AG04449 (cell line): ENCODE data around the gene ZCCHC14.

Source experiments
- CTCF ChIA-PET: fragments of 350-600 bp; formaldehyde crosslinking; extraction: SDS; loops from one replicate; lab custom pipeline; 2021; ENCODE audit warnings: antibody characterized with exemption; lab: Yijun Ruan, JAX
- POLR2A ChIA-PET: fragments of 400-600, 350-600 bp; formaldehyde crosslinking; extraction: SDS; loops from one replicate; lab custom pipeline; 2020; ENCODE audit warnings: antibody characterized with exemption, inconsistent platforms; lab: Yijun Ruan, JAX
- DNase-seq: peaks from one replicate; pipeline ENCODE4 v3.0.0-alpha.2; 2010; ENCODE audit warnings: low read depth, low spot score
- H3K4me3 ChIP-seq: 2 replicates; pipeline ENCODE4 v1.5.1; 2011; ENCODE audit warnings: low read depth, mild to moderate bottlenecking, control low read depth, low read length
- TF ChIP-seq, protein P1 (sequence below): IDR thresholded peaks from one replicate; pipeline ENCODE4 v1.5.1; 2011; ENCODE audit warnings: mild to moderate bottlenecking, moderate library complexity, low read length, control low read depth, inconsistent platforms; ENCODE audit not compliant: insufficient read depth; ENCODE audit errors: missing control alignments

ZCCHC14 gene

DNA sequence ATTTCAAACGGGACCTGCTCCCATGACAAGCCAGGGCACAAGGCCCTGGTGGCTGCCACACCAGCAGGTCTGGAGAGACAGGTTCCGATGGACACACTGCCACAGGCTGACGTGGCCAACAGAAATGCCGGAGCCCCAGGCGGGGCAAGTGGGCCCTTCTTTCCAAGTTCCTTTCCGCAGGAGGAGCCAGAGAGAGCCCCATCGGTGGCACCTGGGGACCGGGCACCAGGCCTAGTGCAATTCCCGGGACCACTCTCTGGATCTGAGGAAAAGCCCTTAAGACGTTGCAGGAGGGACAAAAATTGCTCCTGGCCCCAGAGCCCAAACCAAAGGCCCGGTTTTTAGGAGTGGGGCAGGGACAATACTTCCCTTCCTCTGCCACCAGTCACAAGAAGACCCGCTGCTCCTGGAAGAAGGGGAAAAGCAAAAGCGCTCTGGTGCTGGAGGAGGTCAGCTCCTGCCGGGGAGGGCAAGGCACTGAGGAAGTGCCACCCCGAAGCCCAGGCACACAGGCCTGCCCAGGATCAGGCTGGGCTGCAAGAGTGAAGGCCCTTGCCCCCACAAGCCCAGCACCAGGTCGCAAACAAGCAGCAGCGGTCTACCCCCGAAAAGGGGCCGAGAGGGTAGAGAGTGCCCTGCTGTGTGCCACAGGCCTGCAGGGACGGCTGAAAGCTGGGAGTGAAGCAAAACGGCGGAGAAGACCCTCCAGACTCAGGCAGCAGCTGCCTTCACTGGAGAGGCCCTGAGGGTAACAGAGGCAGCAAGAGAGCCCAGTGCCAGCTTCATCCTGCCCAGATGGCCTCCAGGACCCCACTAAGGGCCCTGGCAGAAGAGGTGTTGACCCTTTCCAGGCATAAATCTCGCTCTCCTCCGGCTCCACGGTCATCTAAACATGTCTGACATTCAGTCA, 71.6 kb downstream of the ZCCHC14 start:
- TF ChIP-seq, protein P1, sequence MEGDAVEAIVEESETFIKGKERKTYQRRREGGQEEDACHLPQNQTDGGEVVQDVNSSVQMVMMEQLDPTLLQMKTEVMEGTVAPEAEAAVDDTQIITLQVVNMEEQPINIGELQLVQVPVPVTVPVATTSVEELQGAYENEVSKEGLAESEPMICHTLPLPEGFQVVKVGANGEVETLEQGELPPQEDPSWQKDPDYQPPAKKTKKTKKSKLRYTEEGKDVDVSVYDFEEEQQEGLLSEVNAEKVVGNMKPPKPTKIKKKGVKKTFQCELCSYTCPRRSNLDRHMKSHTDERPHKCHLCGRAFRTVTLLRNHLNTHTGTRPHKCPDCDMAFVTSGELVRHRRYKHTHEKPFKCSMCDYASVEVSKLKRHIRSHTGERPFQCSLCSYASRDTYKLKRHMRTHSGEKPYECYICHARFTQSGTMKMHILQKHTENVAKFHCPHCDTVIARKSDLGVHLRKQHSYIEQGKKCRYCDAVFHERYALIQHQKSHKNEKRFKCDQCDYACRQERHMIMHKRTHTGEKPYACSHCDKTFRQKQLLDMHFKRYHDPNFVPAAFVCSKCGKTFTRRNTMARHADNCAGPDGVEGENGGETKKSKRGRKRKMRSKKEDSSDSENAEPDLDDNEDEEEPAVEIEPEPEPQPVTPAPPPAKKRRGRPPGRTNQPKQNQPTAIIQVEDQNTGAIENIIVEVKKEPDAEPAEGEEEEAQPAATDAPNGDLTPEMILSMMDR, result no peak
- ChIA-PET POLR2A (no interaction called here), CTCF (interaction anchor here (1.8 to 10.3 kb wide), 3 partner anchors 12 to 215 kb away, joined by 4 to 222 read pairs (median 6); no protein-coding TSS in a partner anchor)
- H3K4me3 ChIP-seq, result no peak overlapping the region
- DNase-seq, result no peak

DNA sequence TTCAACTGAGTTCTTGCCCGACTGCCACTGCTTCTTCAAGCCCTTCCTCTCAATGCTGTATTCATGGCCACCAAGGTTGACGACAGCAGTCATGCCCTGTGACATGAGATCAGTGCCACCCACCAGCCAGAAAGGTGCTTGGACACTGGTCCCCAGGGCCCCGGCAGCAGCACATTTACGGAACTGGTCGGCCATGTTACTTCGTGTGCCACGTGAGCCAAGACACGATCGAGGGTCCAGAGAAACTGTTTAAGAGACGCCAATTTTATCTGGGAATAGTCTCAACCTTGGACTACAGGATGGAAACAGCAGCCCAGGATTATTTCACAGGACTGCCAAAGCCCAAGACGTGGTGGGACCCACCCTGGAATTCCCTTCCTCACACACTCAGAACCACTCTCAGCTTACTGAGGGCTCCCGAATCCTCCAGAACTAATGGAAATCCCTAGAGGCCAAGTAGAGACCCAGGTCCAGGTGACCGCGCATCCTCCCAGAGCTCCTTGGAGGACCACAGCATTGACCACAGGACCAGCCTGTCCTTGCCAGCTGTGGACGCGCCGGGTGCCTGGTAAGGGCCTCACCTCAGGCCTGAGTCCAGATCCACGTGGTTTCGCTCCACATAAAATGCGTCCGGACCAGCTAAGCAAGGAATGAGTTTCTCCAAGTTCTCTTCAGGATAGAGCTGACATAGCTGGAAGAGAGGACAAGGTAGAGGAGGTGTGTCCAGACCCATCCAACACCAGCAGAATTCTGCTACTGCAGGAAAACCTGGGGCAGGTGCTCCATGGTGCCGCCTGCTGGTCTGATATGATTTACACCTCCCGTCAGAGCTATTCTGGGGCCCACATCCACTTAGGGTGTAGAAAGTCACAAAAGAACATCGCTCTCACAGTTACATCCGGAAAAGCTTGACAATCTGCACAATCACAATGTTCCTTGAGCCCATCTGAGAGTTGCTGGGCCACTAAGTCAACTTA, 72.5 kb downstream of the ZCCHC14 start:
- CTCF ChIA-PET, result interaction anchor here (1.8 to 10.3 kb wide), 3 partner anchors 13 to 216 kb away, joined by 4 to 222 read pairs (median 6); no protein-coding TSS in a partner anchor
- TF ChIP-seq, protein P1, result no peak
- POLR2A ChIA-PET, result no interaction called here
- DNase-seq, result no peak
- no peak overlapping the region for H3K4me3 ChIP-seq

DNA sequence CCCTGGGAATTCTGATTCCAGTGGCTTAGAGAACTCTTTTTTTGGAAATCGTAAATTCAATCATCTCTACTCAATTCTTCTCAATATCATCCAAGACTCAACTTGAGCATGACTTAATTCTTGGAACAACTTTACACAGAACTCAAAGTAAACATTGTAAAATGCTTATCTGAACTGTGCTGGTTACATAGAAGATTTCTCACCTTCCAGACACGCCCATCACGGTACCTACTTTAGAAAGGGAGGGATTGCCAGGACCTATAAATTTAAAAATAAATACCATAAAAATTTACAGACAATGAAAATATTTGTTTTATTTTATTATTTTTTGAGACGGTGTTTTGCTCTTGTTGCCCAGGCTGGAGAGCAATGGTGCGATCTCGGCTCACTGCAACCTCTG, 74.2 kb downstream of the ZCCHC14 start:
- ChIA-PET CTCF (interaction anchor here (2.7 to 10.3 kb wide), 2 partner anchors 154 to 217 kb away, joined by 41 to 222 read pairs; no protein-coding TSS in a partner anchor), POLR2A (no interaction called here)
- TF ChIP-seq, protein P1, result no peak
- no peak overlapping the region for H3K4me3 ChIP-seq
- DNase-seq, result no peak

DNA sequence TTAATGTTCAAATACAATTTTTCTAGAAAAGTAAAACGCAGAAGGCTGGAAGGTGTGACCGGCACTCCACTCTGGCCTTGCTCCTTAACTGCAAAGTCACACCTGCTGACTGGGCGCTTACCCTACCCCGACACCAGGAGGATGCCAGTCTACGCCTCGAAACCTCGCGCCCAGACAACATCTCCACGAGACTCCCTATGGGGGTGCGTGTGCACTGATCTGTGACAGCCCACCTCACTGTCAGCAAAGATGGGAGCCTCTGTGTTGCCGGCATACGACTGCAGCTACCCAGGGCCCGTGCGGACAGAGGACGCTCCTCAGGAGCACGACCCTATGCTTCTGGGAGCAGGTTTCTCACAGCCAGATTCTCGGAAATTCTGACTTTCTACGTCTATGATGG, 74.6 kb downstream of the ZCCHC14 start:
- POLR2A ChIA-PET, result no interaction called here

DNA sequence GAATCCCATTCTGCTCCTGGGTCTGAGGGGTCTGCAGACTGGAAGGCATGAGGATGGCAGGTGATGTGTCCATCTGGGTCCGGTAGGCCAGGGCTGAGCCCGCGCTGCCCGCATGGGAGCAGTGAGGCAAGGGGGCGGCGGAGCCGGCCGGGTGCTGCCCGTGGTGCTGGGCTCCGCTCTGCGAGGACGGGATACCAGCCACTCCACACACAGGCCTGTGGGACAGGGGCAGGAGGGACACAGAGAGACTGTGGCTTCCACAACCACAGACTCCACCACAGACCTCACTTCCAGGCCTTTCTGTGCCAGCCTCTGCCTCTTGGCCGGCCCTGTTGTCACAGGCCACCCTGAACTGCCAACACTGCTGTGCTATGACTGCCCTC, 75.3 kb downstream of the ZCCHC14 start:
- POLR2A ChIA-PET, result no interaction called here
- no peak overlapping the region for H3K4me3 ChIP-seq
- TF ChIP-seq, protein P1, result no peak
- no peak for DNase-seq
- CTCF ChIA-PET, result interaction anchor here (0.9 to 10.3 kb wide), 34 partner anchors 7 to 454 kb away, joined by 3 to 222 read pairs (median 7); no protein-coding TSS in a partner anchor

More for the DNA sequence above, 74.6 kb downstream of the ZCCHC14 start:
- DNase-seq, result no peak
- no peak overlapping the region for H3K4me3 ChIP-seq
- CTCF ChIA-PET, result interaction anchor here (2.1 to 10.3 kb wide), 5 partner anchors 9 to 218 kb away, joined by 10 to 222 read pairs (median 26); no protein-coding TSS in a partner anchor
- TF ChIP-seq, protein P1, result no peak
